GM18861 (cell line): ENCODE data around the gene TGFBI.
A peak's percentile ranks its signal among the peaks of the same experiment; 100 is the strongest.

ENCODE experiments used
- ATAC-seq: cut with Tn5 transposase; IDR thresholded peaks from one replicate; pipeline ENCODE4 v1.9.1; 2021; ENCODE audit not compliant: unreplicated experiment

TGFBI gene

GRCh38 chr5:136001466-136001981 is 27.3 kb upstream of the TGFBI start:
- no peak for ATAC-seq

GRCh38 chr5:136004436-136004835 is 24.4 kb upstream of the TGFBI start:
- no peak for ATAC-seq

- ATAC-seq, result no peak
Observed at GRCh38 chr5:136005476-136005875, 23.3 kb upstream of the TGFBI start.

GRCh38 chr5:136006164-136006563 is 22.6 kb upstream of the TGFBI start:
- no peak for ATAC-seq

GRCh38 chr5:136006761-136007251 is 22.0 kb upstream of the TGFBI start:
- no peak for ATAC-seq

- no peak for ATAC-seq
Observed at GRCh38 chr5:136007271-136007670, 21.5 kb upstream of the TGFBI start.

GRCh38 chr5:136011414-136012001 is 17.3 kb upstream of the TGFBI start:
- ATAC-seq, result no peak

- ATAC-seq, result no peak
Observed at GRCh38 chr5:136012041-136012804, 16.6 kb upstream of the TGFBI start.

GRCh38 chr5:136013559-136013958 is 15.2 kb upstream of the TGFBI start:
- no peak for ATAC-seq

GRCh38 chr5:136014049-136015002 is 14.5 kb upstream of the TGFBI start:
- ATAC-seq, result peak; percentile 76

GRCh38 chr5:136015003-136015375 is 13.8 kb upstream of the TGFBI start:
- ATAC-seq, result no peak

- ATAC-seq, result no peak
Observed at GRCh38 chr5:136015966-136016650, 12.7 kb upstream of the TGFBI start.

- ATAC-seq, result no peak
Observed at GRCh38 chr5:136016945-136017530, 11.8 kb upstream of the TGFBI start.

- ATAC-seq, result no peak
Observed at GRCh38 chr5:136018814-136019783, 9.7 kb upstream of the TGFBI start.

- ATAC-seq, result no peak
Observed at GRCh38 chr5:136020001-136020382, 8.8 kb upstream of the TGFBI start.

- no peak for ATAC-seq
Observed at GRCh38 chr5:136020383-136021015, 8.3 kb upstream of the TGFBI start.

- ATAC-seq, result no peak
Observed at GRCh38 chr5:136021016-136021405, 7.8 kb upstream of the TGFBI start.

- no peak for ATAC-seq
Observed at GRCh38 chr5:136022965-136023364, 5.8 kb upstream of the TGFBI start.
